ELR (cell line): ENCODE measurements around the gene DCUN1D3.
"Not testable (repeated sequence)": the region's sequence is repeated elsewhere in the genome, so short reads cannot be mapped to it uniquely, and the experiment has no call there.

ENCODE experiments used
- DNase-seq: peaks from one replicate; pipeline ENCODE4 v3.0.0-alpha.2; 2015; ENCODE audit warnings: low read depth

DCUN1D3 gene

DNA sequence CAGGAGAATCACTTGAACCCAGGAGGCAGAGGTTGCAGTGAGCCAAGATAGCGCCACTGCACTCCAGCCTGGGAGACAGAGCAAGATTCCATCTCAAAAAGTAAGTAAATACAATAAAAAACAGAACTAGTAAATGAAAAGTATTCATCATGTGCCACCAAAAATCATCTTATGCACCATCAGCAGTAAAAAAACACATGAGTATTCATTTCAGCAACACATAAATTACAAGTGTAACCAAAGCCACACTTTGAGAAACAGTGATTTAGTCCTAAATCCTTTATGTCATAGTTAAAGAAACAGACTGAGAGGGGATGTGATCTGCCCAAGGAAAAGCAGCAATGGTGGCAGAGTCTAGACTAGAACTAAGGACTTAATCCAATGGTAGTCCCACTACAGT is 13.0 kb downstream of the DCUN1D3 start:
- no peak for DNase-seq

- DNase-seq: no peak
Observed at GRCh38 chr16:20886320-20886719, 13.8 kb downstream of the DCUN1D3 start.

- DNase-seq: peak; percentile 62
Observed at GRCh38 chr16:20884240-20884556, 16.0 kb downstream of the DCUN1D3 start.

DNA sequence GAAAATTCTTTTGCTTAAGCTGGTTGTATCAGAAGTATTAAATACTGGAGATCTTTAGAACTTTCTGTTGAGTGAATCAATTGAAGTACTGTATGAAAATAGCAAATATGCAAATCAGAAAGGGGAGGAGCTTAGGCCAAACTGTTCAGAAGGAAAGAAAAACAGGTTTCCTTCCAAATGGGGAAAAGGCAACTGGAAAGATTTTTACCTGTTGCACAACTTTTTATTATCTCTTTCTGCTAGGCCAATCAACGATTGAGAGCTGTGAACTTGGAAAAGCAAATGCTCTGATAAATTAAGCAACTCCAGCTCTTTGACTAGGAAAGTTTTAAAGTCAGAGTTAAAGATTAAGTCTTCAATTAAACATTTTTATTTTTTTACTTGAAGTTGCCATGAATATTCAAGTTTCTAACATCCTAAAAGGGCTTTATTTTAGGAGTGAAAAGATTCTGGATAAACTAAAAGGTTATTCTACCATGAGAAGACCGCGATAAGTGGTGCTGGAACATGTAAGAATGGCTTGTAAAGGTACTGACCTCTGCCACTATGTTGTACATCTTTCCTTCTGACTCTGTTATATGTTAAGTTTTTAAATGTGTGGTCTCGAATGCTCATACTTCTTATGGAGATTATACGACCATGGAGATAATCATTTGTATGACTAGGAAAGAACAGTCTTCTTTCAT is 16.5 kb downstream of the DCUN1D3 start:
- no peak for DNase-seq

DNA sequence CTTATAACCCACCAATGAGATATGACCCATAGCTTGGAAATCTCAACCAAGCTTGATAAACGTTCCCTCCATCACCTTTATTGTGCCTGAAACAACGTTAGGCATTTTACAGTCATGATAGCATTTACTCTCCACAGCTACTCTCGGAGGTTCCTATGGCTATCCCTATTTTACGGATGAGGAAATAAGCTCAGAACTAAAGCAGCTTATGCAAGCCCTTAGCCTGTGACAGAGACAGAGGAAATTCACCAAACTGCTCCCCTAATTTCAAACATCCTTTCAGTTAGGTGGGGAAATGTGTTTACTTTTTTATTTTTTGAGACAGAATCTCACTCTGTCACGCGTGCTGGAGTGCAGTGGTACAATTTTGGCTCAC is 18.7 kb downstream of the DCUN1D3 start:
- no peak for DNase-seq

GRCh38 chr16:20880867-20881502 is 19.2 kb downstream of the DCUN1D3 start:
- no peak for DNase-seq

DNA sequence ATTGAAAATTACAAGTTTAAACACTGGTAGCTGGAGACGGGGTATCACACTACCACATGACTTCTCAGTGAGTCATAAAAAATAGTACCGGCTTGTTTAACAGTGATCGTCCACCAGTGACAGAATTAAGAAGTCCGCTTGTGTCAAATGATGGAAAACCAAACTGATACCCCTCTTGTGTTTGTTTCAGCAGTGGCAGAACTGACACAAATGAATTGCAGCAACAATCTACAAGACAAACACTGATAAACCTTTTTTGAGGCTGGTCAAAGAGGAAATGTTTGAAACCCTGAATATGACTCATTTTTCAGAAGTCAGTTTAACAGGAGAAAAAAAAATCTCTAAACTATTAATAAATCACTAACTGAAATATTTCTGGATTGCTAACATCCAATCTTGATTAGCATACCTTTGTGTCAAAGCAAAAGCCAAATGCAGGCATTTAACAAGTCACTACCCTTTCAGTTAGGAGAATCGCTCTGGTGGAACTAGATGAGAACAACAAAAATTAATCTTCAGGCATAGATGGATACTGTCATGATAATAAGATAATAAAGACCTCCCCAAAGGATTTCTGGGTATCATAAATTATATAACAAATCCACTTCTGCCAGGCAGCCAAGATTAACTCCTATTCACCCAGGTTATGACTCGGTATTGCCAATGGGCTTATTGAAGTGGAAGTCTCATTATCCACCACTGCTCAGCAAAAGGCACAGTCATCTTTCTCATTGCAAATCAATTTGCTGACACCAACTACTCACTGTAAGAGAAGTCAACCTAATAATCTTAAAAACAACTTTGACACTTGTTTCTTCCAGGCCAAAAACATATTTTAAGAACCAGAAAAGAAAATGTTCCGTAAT is 20.8 kb downstream of the DCUN1D3 start:
- peak; percentile 68 for DNase-seq

DNA sequence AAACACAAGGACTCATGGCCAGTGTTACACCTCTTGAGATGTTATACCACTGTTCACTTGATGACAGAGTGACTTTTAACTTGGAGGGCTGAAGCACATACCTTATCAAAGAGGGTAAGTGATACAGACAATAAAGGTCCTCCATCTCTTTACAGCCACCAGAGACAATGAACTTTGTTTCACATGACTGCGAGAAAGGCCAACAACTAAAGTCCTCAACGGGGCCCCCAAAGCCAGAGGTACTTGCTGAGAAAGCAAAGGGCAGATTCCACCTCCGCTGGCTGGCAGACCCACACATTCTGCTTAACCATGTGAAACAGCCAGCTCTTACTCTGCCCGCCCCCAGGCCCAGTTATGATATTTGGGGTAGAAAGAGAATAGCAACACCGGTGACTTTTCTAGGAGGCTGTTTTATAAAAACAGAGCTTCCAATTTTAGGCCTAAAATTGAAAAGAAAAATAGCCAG is 21.4 kb downstream of the DCUN1D3 start:
- DNase-seq: no peak

- DNase-seq: no peak
Observed at GRCh38 chr16:20875355-20875650, 24.9 kb downstream of the DCUN1D3 start.

DNA sequence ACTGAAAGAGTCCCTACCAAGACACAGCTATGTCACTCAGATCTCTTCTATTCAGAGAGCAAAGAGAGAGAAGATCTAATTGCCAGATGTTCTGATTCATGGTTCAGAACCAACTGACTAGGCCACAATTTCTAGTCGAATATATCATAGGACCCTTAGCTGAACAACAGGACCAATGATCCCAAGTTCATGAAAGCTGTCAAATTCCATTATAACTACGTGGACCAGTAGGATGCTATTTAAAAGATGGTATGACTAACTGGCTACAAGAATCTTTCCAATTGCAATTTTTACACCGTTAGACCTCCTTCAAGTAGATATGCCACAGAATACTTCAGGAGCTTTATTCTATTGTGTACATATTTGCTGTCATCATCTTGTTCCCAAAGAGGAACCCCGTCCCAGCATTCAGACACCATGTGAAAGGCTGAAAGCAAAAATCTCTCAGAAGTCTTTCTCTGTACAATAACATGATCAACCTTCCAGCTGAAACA is 26.0 kb downstream of the DCUN1D3 start:
- no peak for DNase-seq

DNA sequence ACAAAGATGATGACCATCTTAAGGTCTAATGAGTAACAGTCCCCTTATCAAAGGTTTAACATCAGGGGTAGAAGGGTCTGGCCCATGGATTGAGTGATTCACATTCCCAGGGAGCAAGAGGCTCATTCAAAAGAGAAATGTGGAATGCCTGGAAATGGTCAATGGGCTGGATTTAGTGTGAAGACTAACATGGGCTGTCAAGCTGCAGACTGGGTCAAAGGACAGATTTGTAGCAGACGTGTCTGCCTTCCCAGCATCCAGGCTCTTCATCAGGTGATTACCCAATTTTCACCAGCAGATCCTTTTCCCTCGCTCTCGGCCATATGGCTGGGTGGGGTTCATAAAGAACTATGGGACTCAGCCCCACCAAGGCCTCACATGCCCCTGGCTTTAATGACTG is 26.8 kb downstream of the DCUN1D3 start:
- DNase-seq: no peak

- DNase-seq: no peak
Observed at GRCh38 chr16:20871941-20872815, 28.0 kb downstream of the DCUN1D3 start.

DNA sequence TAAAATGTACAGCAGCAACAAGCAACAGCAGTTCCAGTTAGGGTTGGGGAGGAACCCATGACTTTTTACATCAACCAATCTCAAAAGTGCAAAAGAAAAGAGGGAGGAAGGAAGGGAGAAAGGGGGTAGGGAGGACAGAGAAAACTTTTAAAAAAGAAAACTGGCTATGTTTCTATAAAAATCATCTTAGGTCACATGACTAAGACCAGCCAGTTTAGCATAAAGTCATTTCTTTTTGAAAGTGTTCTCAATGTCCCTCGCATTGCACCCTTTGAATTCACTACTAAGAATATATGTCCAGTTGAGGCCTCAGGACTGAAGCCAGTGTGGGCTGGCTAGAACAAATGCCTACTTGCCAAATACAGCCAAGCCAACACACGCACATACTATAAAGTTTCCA is 28.9 kb downstream of the DCUN1D3 start:
- DNase-seq: no peak

- DNase-seq: no peak
Observed at GRCh38 chr16:20870122-20870820, 29.9 kb downstream of the DCUN1D3 start.

DNA sequence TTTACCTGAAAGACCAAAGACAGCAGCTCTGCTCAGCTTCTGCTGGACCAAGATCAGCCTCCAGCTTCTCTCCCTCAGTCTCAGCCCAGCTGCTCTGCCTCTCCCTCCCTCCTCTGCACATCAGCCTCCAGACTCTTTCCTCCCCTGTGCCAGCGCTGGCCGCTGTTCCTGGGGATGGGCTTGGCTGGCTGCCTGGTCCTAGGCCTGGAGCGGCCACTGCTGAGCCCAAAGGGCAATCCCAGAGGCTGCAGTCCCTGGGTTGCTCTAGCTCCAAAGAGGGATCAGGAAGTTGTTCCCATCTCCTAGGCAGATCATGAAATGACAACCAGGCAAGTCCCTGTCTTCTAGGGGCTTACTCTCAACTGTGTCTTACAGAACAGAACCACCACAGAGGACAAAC is 31.3 kb downstream of the DCUN1D3 start:
- DNase-seq: peak; percentile 24

DNA sequence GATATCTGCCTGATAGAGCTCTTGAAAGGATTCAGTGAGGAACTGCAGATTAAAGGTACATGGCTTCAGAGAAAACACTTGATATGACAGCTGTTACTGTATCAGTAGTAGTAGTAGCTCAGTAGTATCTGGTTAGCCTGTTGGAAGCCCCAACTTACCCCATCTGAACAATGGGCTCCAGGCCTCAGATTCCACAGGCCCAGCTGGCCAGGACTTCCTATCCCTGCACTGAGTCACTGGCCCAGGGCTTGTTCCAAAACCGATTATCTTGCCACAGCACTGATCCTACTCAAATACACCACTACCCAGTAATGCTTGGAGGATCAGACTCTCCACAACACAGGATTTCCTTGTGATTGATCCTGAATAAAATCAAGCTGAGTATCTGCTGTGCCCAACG is 32.6 kb downstream of the DCUN1D3 start:
- DNase-seq: peak; percentile 28

- no peak for DNase-seq
Observed at GRCh38 chr16:20866801-20867200, 33.4 kb downstream of the DCUN1D3 start.

DNA sequence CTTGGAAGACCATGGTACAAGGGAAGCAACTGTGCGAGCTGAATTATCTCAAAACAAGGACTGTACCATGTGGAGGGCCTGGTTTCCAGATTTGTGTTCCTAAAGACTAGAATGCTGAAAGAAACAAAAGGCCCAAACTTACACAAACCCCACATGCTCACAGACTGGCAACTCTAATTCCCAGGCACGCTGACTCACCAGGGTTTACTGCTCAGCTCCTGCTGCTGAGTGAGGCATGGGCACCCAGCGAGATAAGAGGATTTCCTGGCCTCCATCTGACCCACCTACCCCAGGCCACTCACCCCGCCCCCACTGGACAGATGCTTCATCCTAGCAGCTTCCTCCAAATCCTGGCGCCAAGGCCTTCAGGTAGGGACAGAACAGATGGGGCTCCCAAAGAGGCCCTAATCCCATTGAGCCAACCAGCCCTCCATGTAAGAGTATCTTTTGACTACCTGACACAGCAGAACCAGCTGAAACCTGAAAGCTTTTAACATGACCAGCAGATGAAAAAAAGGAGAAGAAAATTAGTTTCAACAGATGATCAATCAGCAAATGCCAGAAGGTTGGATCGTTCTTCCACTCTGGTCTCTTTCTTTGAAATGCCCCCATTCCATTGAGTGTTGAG is 33.9 kb downstream of the DCUN1D3 start:
- DNase-seq: peak; percentile 77

- peak; percentile 33 for DNase-seq
Observed at GRCh38 chr16:20865420-20866131, 34.6 kb downstream of the DCUN1D3 start.

- not testable (repeated sequence) for DNase-seq
Observed at GRCh38 chr16:20864376-20864775, 35.8 kb downstream of the DCUN1D3 start.
